Activated naive CD8-positive, alpha-beta T cell treated with anti-CD3 and anti-CD28 coated beads, Interleukin-2, amount 10 ng/mL, durations not matched to agents 7 days and 5 days (primary cell): ENCODE results near the gene ZNF790. TPM values are rescaled to one million over a fixed set of nuclear protein-coding genes. Genes with fewer than 3 reads are reported as not detected.
"Not testable (repeated sequence)": the region's sequence is repeated elsewhere in the genome, so short reads cannot be mapped to it uniquely, and the experiment has no call there.

Experiments used
- ATAC-seq: fragments of 150-1000 bp; cut with Tn5 transposase; one replicate; pipeline ENCODE4 v1.10.0; 2021; ENCODE audit warnings: low read depth, moderate library complexity
- POLR2A ChIA-PET: fragments of 350-600 bp; sonication (Branson Sonifier 250); formaldehyde crosslinking; loops from one replicate; lab custom pipeline; 2021; ENCODE audit warnings: antibody characterized with exemption; lab: Charles Lee
- DNase-seq: peaks from one replicate; pipeline ENCODE4 v3.0.0; 2021
- H3K27ac Mint-ChIP-seq: one replicate; pipeline ENCODE4 v1.8.0; 2022; ENCODE audit warnings: mild to moderate bottlenecking, mixed read lengths
- H3K27me3 Mint-ChIP-seq: one replicate; pipeline ENCODE4 v1.8.0; 2022; ENCODE audit warnings: mild to moderate bottlenecking, moderate library complexity, mixed read lengths
- H3K36me3 Mint-ChIP-seq: one replicate; pipeline ENCODE4 v1.8.0; 2021; ENCODE audit warnings: mild to moderate bottlenecking, mixed read lengths
- H3K4me1 Mint-ChIP-seq: one replicate; pipeline ENCODE4 v1.8.0; 2021; ENCODE audit warnings: mixed read lengths
- H3K4me3 Mint-ChIP-seq: one replicate; pipeline ENCODE4 v1.8.0; 2022; ENCODE audit warnings: mild to moderate bottlenecking, moderate library complexity, mixed read lengths
- H3K9me3 Mint-ChIP-seq: one replicate; pipeline ENCODE4 v1.8.0; 2021; ENCODE audit warnings: mixed read lengths
- total RNA-seq, 2 experiments: library from RNA; stranded (reverse); gene quantifications; one replicate each; pipeline ENCODE4 v1.2.3, GENCODE V29; 2021

ZNF790 gene
- total RNA-seq, 2 experiments from 2014 or later: 13.9 to 16.2 TPM

GRCh38 chr19:36819130-36819630 is 19.0 kb downstream of the ZNF790 start:
- no peaks in the 10 kb centered on the region for H3K27me3 Mint-ChIP-seq
- no peaks in the 10 kb centered on the region for H3K4me1 Mint-ChIP-seq
- peaks cover 73% of the 10 kb centered on the region for H3K36me3 Mint-ChIP-seq
- POLR2A ChIA-PET: no interaction called here
- H3K4me3 Mint-ChIP-seq: no peak overlapping the region
- ATAC-seq (no peak), DNase-seq (no peak)
- H3K27ac Mint-ChIP-seq: no peak overlapping the region
- H3K9me3 Mint-ChIP-seq: peaks cover 23% of the 10 kb centered on the region

- H3K4me1 Mint-ChIP-seq: no peaks in the 10 kb centered on the region
- peaks cover 57% of the 10 kb centered on the region for H3K36me3 Mint-ChIP-seq
- H3K27ac Mint-ChIP-seq: no peak overlapping the region
- POLR2A ChIA-PET: no interaction called here
- peaks cover 21% of the 10 kb centered on the region for H3K9me3 Mint-ChIP-seq
- no peak for DNase-seq
- no peaks in the 10 kb centered on the region for H3K27me3 Mint-ChIP-seq
- no peak for ATAC-seq
- H3K4me3 Mint-ChIP-seq: no peak overlapping the region
Observed at GRCh38 chr19:36807029-36807428, 31.2 kb downstream of the ZNF790 start.

GRCh38 chr19:36805364-36805763 is 32.8 kb downstream of the ZNF790 start:
- Mint-ChIP-seq H3K27me3 (no peaks in the 10 kb centered on the region), H3K9me3 (peaks cover 23% of the 10 kb centered on the region), H3K27ac (no peak overlapping the region), H3K4me3 (no peak overlapping the region), H3K4me1 (no peaks in the 10 kb centered on the region), H3K36me3 (peaks cover 57% of the 10 kb centered on the region)
- ATAC-seq (no peak), DNase-seq (no peak)
- POLR2A ChIA-PET: no interaction called here

- DNase-seq (no peak), ATAC-seq (no peak)
- POLR2A ChIA-PET: interaction anchor here (1.2 to 1.5 kb wide), 8 partner anchors 23 to 269 kb away, joined by 3 to 9 read pairs (median 4); partner anchors contain the start of genes ZNF260, ZNF382 and ZNF529
- H3K9me3 Mint-ChIP-seq: peaks cover 28% of the 10 kb centered on the region
- H3K27me3 Mint-ChIP-seq: no peaks in the 10 kb centered on the region
- peak overlapping the region; percentile 98 for H3K27ac Mint-ChIP-seq
- peaks cover 4% of the 10 kb centered on the region for H3K4me1 Mint-ChIP-seq
- H3K36me3 Mint-ChIP-seq: peaks cover 36% of the 10 kb centered on the region
- peak overlapping the region; percentile 97 for H3K4me3 Mint-ChIP-seq
Observed at GRCh38 chr19:36797786-36798108, 40.4 kb downstream of the ZNF790 start.

- H3K9me3 Mint-ChIP-seq: peaks cover 33% of the 10 kb centered on the region
- no peaks in the 10 kb centered on the region for H3K27me3 Mint-ChIP-seq
- H3K4me3 Mint-ChIP-seq: peak overlapping the region; percentile 97
- DNase-seq (no peak), ATAC-seq (no peak)
- peaks cover 38% of the 10 kb centered on the region for H3K36me3 Mint-ChIP-seq
- H3K27ac Mint-ChIP-seq: peak overlapping the region; percentile 98
- POLR2A ChIA-PET: interaction anchor here (0.6 to 1.5 kb wide), 9 partner anchors 23 to 425 kb away, joined by 3 to 9 read pairs (median 4); partner anchors contain the start of genes ZNF260, ZNF382, ZNF529 and ZNF790
- H3K4me1 Mint-ChIP-seq: peaks cover 5% of the 10 kb centered on the region
Observed at GRCh38 chr19:36796714-36796992, 41.5 kb downstream of the ZNF790 start.

GRCh38 chr19:36791420-36792141 is 46.6 kb downstream of the ZNF790 start:
- H3K27ac Mint-ChIP-seq: not testable (repeated sequence)
- peak overlapping the region; percentile 50 for H3K4me3 Mint-ChIP-seq

GRCh38 chr19:36775768-36776167 is 62.4 kb downstream of the ZNF790 start:
- H3K4me3 Mint-ChIP-seq: no peak overlapping the region
- peaks cover 17% of the 10 kb centered on the region for H3K9me3 Mint-ChIP-seq
- peaks cover 16% of the 10 kb centered on the region for H3K4me1 Mint-ChIP-seq
- ATAC-seq: no peak
- POLR2A ChIA-PET: no interaction called here
- peaks cover 45% of the 10 kb centered on the region for H3K36me3 Mint-ChIP-seq
- no peak for DNase-seq
- no peak overlapping the region for H3K27ac Mint-ChIP-seq
- H3K27me3 Mint-ChIP-seq: no peaks in the 10 kb centered on the region

More at GRCh38 chr19:36791420-36792141, 46.6 kb downstream of the ZNF790 start:
- POLR2A ChIA-PET: interaction anchor here (0.6 kb wide), 1 partner anchor 268 kb away, joined by 5 read pairs; no protein-coding TSS in a partner anchor
- not testable (repeated sequence) for H3K4me1 Mint-ChIP-seq, H3K27me3 Mint-ChIP-seq
- H3K9me3 Mint-ChIP-seq: peaks cover 33% of the 10 kb centered on the region
- peak; percentile 41 for DNase-seq
- peak; percentile 94 for ATAC-seq
- peaks cover 11% of the 10 kb centered on the region for H3K36me3 Mint-ChIP-seq

- Mint-ChIP-seq H3K27ac (peak overlapping the region; percentile 99), H3K4me1 (peaks cover 18% of the 10 kb centered on the region), H3K36me3 (peaks cover 53% of the 10 kb centered on the region), H3K4me3 (peak overlapping the region; percentile 98), H3K9me3 (peaks cover 18% of the 10 kb centered on the region), H3K27me3 (no peaks in the 10 kb centered on the region)
- POLR2A ChIA-PET: interaction anchor here (0.8 to 1.7 kb wide), 6 partner anchors 24 to 283 kb away, joined by 3 to 8 read pairs (median 4); partner anchors contain the start of genes ZNF345, ZNF382, ZNF566 and ZNF790
- ATAC-seq (peak; percentile 12), DNase-seq (no peak)
Observed at GRCh38 chr19:36773223-36773579, 65.0 kb downstream of the ZNF790 start.

- Mint-ChIP-seq H3K9me3 (peaks cover 15% of the 10 kb centered on the region), H3K4me1 (peaks cover 18% of the 10 kb centered on the region), H3K36me3 (peaks cover 51% of the 10 kb centered on the region), H3K27ac (peak within 1 kb of the TSS; percentile 99), H3K4me3 (peak within 1 kb of the TSS; percentile 98), H3K27me3 (no peaks in the 10 kb centered on the region)
- POLR2A ChIA-PET: interaction anchor here (1.0 to 1.7 kb wide), 4 partner anchors 65 to 283 kb away, joined by 3 to 8 read pairs (median 6); partner anchors contain the start of genes ZNF345, ZNF566 and ZNF790
- DNase-seq: peak; percentile 94
- ATAC-seq: peak; percentile 84
Observed at GRCh38 chr19:36772311-36773222, 65.6 kb downstream of the ZNF790 start, which contains the start of gene ZNF850. ZNF850 (minus strand) TSS chr19:36772807; CDS start chr19:36762606, 10,201 bp downstream.

GRCh38 chr19:36771261-36772231 is 66.6 kb downstream of the ZNF790 start:
- Mint-ChIP-seq H3K4me1 (peaks cover 18% of the 10 kb centered on the region), H3K27me3 (no peaks in the 10 kb centered on the region), H3K36me3 (peaks cover 57% of the 10 kb centered on the region), H3K4me3 (peak overlapping the region; percentile 98), H3K27ac (peak overlapping the region; percentile 99), H3K9me3 (peaks cover 15% of the 10 kb centered on the region)
- peak; percentile 70 for ATAC-seq
- DNase-seq: peak; percentile 65
- POLR2A ChIA-PET: interaction anchor here (0.8 to 1.4 kb wide), 7 partner anchors 26 to 283 kb away, joined by 3 to 7 read pairs (median 3); partner anchors contain the start of genes ZNF345, ZNF382, ZNF529 and ZNF566
